ENCODE results near the gene MAP3K1. TPM values are rescaled to one million over a fixed set of nuclear protein-coding genes. Genes with fewer than 3 reads are reported as not detected.

MAP3K1 gene
- total RNA-seq, 2 experiments from 2014 or later: 22.3 to 22.9 TPM

GRCh38 chr5:56909294-56910209 is 94.2 kb downstream of the MAP3K1 start, which contains the start of gene SETD9:
TSS of gene SETD9 (plus strand) at chr5:56909596. CDS start at chr5:56909646, 50 bp downstream.
- peaks cover 3% of the 10 kb centered on the region for H3K36me3 Mint-ChIP-seq (ENCODE audit: low read depth)
- DNase-seq (peak; percentile 97), ATAC-seq (peak; percentile 92)
- H3K27me3 Mint-ChIP-seq: peaks cover 5% of the 10 kb centered on the region
- POLR2A ChIA-PET: interaction anchor here (0.6 to 1.2 kb wide), 5 partner anchors 18 to 958 kb away, joined by 3 to 4 read pairs (median 4); no protein-coding TSS in a partner anchor
- H3K4me1 Mint-ChIP-seq: peaks cover 20% of the 10 kb centered on the region
- H3K4me3 Mint-ChIP-seq: peak within 1 kb of the TSS; percentile 90
- CTCF ChIA-PET: interaction anchor here (0.6 to 1.7 kb wide), 7 partner anchors 9 to 639 kb away, joined by 3 to 8 read pairs (median 4); no protein-coding TSS in a partner anchor
- intact Hi-C loops (cut with DNase I, micrococcal nuclease): loop anchor here (1.0 to 2.0 kb wide), 8 partner anchors 41 to 1551 kb away; partner anchors contain the start of genes MAP3K1 (in 1 of the 2), MIER3 (in 1 of the 2) and PLK2 (in 1 of the 2)
- no peaks in the 10 kb centered on the region for H3K9me3 Mint-ChIP-seq (ENCODE audit: low read depth)
- peak within 1 kb of the TSS; percentile 94 for H3K27ac Mint-ChIP-seq

GRCh38 chr5:56910210-56910965 is 95.0 kb downstream of the MAP3K1 start:
- intact Hi-C loops (cut with DNase I, micrococcal nuclease): loop anchor here in 1 of 2 experiments (1.0 kb wide), 1 partner anchor 1550 kb away; the partner anchor contains the start of gene PLK2
- POLR2A ChIA-PET: interaction anchor here (0.6 to 1.0 kb wide), 4 partner anchors 19 to 263 kb away, joined by 3 to 4 read pairs (median 4); no protein-coding TSS in a partner anchor
- peaks cover 3% of the 10 kb centered on the region for H3K36me3 Mint-ChIP-seq (ENCODE audit: low read depth)

GRCh38 chr5:56913766-56914165 is 98.4 kb downstream of the MAP3K1 start:
- CTCF ChIA-PET: no interaction called here
- Mint-ChIP-seq H3K4me1 (peaks cover 15% of the 10 kb centered on the region), H3K27ac (no peak overlapping the region), H3K27me3 (no peaks in the 10 kb centered on the region), H3K4me3 (no peak overlapping the region), H3K9me3 (ENCODE audit: low read depth) (no peaks in the 10 kb centered on the region), H3K36me3 (ENCODE audit: low read depth) (peaks cover 6% of the 10 kb centered on the region)
- intact Hi-C loops (cut with DNase I, micrococcal nuclease): no loop called here
- POLR2A ChIA-PET: no interaction called here
- DNase-seq: no peak
- ATAC-seq: no peak

More at GRCh38 chr5:56910210-56910965, 95.0 kb downstream of the MAP3K1 start:
- Mint-ChIP-seq H3K4me3 (peak overlapping the region; percentile 90), H3K4me1 (peaks cover 20% of the 10 kb centered on the region), H3K9me3 (ENCODE audit: low read depth) (no peaks in the 10 kb centered on the region), H3K27ac (peak overlapping the region; percentile 94), H3K27me3 (peaks cover 5% of the 10 kb centered on the region)
- ATAC-seq: peak; percentile 28
- no peak for DNase-seq
- CTCF ChIA-PET: interaction anchor here (0.6 to 1.7 kb wide), 9 partner anchors 10 to 640 kb away, joined by 3 to 8 read pairs (median 4); no protein-coding TSS in a partner anchor

- ChIA-PET CTCF (interaction anchor here (0.6 to 1.0 kb wide), 2 partner anchors 9 to 61 kb away, joined by 3 read pairs; no protein-coding TSS in a partner anchor), POLR2A (no interaction called here)
- no peak overlapping the region for H3K27ac Mint-ChIP-seq
- no peak overlapping the region for H3K4me3 Mint-ChIP-seq
- peaks cover 11% of the 10 kb centered on the region for H3K4me1 Mint-ChIP-seq
- intact Hi-C loops (cut with DNase I, micrococcal nuclease): no loop called here
- DNase-seq (no peak), ATAC-seq (no peak)
- no peaks in the 10 kb centered on the region for H3K9me3 Mint-ChIP-seq (ENCODE audit: low read depth)
- H3K27me3 Mint-ChIP-seq: no peaks in the 10 kb centered on the region
- H3K36me3 Mint-ChIP-seq (ENCODE audit: low read depth): peaks cover 6% of the 10 kb centered on the region
Observed at GRCh38 chr5:56914678-56915077, 99.3 kb downstream of the MAP3K1 start.

GRCh38 chr5:56917534-56917933 is 102.2 kb downstream of the MAP3K1 start:
- H3K4me1 Mint-ChIP-seq: no peaks in the 10 kb centered on the region
- POLR2A ChIA-PET: no interaction called here

GRCh38 chr5:56918054-56918453 is 102.7 kb downstream of the MAP3K1 start:
- ChIA-PET CTCF (interaction anchor here (2.4 kb wide), 1 partner anchor 9 kb away, joined by 6 read pairs; no protein-coding TSS in a partner anchor), POLR2A (no interaction called here)
- peaks cover 15% of the 10 kb centered on the region for H3K36me3 Mint-ChIP-seq (ENCODE audit: low read depth)
- H3K27me3 Mint-ChIP-seq: no peaks in the 10 kb centered on the region
- ATAC-seq (no peak), DNase-seq (no peak)
- H3K9me3 Mint-ChIP-seq (ENCODE audit: low read depth): no peaks in the 10 kb centered on the region
- no peak overlapping the region for H3K4me3 Mint-ChIP-seq
- H3K27ac Mint-ChIP-seq: no peak overlapping the region
- intact Hi-C loops (cut with DNase I, micrococcal nuclease): no loop called here
- no peaks in the 10 kb centered on the region for H3K4me1 Mint-ChIP-seq

More at GRCh38 chr5:56917534-56917933, 102.2 kb downstream of the MAP3K1 start:
- no peak overlapping the region for H3K27ac Mint-ChIP-seq
- no peaks in the 10 kb centered on the region for H3K27me3 Mint-ChIP-seq
- no peaks in the 10 kb centered on the region for H3K9me3 Mint-ChIP-seq (ENCODE audit: low read depth)
- no peak for ATAC-seq
- DNase-seq: no peak
- no peak overlapping the region for H3K4me3 Mint-ChIP-seq
- H3K36me3 Mint-ChIP-seq (ENCODE audit: low read depth): peaks cover 10% of the 10 kb centered on the region
- intact Hi-C loops (cut with DNase I, micrococcal nuclease): no loop called here
- CTCF ChIA-PET: interaction anchor here (0.6 to 2.4 kb wide), 4 partner anchors 8 to 31 kb away, joined by 3 to 6 read pairs (median 4); no protein-coding TSS in a partner anchor

- DNase-seq (no peak), ATAC-seq (no peak)
- no peaks in the 10 kb centered on the region for H3K4me1 Mint-ChIP-seq
- H3K27ac Mint-ChIP-seq: no peak overlapping the region
- H3K9me3 Mint-ChIP-seq (ENCODE audit: low read depth): no peaks in the 10 kb centered on the region
- POLR2A ChIA-PET: no interaction called here
- intact Hi-C loops (cut with DNase I, micrococcal nuclease): no loop called here
- CTCF ChIA-PET: interaction anchor here (0.7 to 1.8 kb wide), 4 partner anchors 9 to 584 kb away, joined by 3 to 6 read pairs (median 4); no protein-coding TSS in a partner anchor
- H3K27me3 Mint-ChIP-seq: no peaks in the 10 kb centered on the region
- H3K4me3 Mint-ChIP-seq: no peak overlapping the region
- H3K36me3 Mint-ChIP-seq (ENCODE audit: low read depth): peaks cover 25% of the 10 kb centered on the region
Observed at GRCh38 chr5:56919942-56920662, 104.8 kb downstream of the MAP3K1 start.

GRCh38 chr5:56922922-56923321 is 107.6 kb downstream of the MAP3K1 start:
- Mint-ChIP-seq H3K4me1 (no peaks in the 10 kb centered on the region), H3K36me3 (ENCODE audit: low read depth) (peaks cover 43% of the 10 kb centered on the region), H3K27me3 (no peaks in the 10 kb centered on the region), H3K4me3 (no peak overlapping the region), H3K9me3 (ENCODE audit: low read depth) (no peaks in the 10 kb centered on the region), H3K27ac (no peak overlapping the region)
- POLR2A ChIA-PET: no interaction called here
- CTCF ChIA-PET: interaction anchor here (0.7 kb wide), 1 partner anchor 375 kb away, joined by 3 read pairs; no protein-coding TSS in a partner anchor
- intact Hi-C loops (cut with DNase I, micrococcal nuclease): no loop called here
- DNase-seq (no peak), ATAC-seq (no peak)

GRCh38 chr5:56934325-56934724 is 119.0 kb downstream of the MAP3K1 start:
- POLR2A ChIA-PET: no interaction called here
- DNase-seq (no peak), ATAC-seq (no peak)
- H3K4me1 Mint-ChIP-seq: peaks cover 4% of the 10 kb centered on the region
- peaks cover 37% of the 10 kb centered on the region for H3K36me3 Mint-ChIP-seq (ENCODE audit: low read depth)
- H3K4me3 Mint-ChIP-seq: no peak overlapping the region
- no peaks in the 10 kb centered on the region for H3K27me3 Mint-ChIP-seq
- no peak overlapping the region for H3K27ac Mint-ChIP-seq
- no peaks in the 10 kb centered on the region for H3K9me3 Mint-ChIP-seq (ENCODE audit: low read depth)
- intact Hi-C loops (cut with DNase I, micrococcal nuclease): no loop called here
- CTCF ChIA-PET: no interaction called here

GRCh38 chr5:56938858-56939257 is 123.5 kb downstream of the MAP3K1 start:
- CTCF ChIA-PET: interaction anchor here (0.6 kb wide), 2 partner anchors 199 to 288 kb away, joined by 3 read pairs; no protein-coding TSS in a partner anchor
- intact Hi-C loops (cut with DNase I, micrococcal nuclease): no loop called here

More at GRCh38 chr5:56938858-56939257, 123.5 kb downstream of the MAP3K1 start:
- Mint-ChIP-seq H3K9me3 (ENCODE audit: low read depth) (no peaks in the 10 kb centered on the region), H3K4me3 (no peak overlapping the region), H3K27ac (no peak overlapping the region), H3K27me3 (no peaks in the 10 kb centered on the region), H3K4me1 (no peaks in the 10 kb centered on the region), H3K36me3 (ENCODE audit: low read depth) (peaks cover 47% of the 10 kb centered on the region)
- no peak for DNase-seq
- POLR2A ChIA-PET: interaction anchor here (0.6 kb wide), 1 partner anchor 15 kb away, joined by 3 read pairs; no protein-coding TSS in a partner anchor
- ATAC-seq: no peak
